Pancreas (tissue), 10 donors: ENCODE results near the gene OPRM1. TPM values are rescaled to one million over a fixed set of nuclear protein-coding genes. Genes with fewer than 3 reads are reported as not detected.

Source experiments
- ATAC-seq, 4 donors: fragments of 200-7000 bp; cut with Tn5 transposase; one replicate each; pipeline versions ENCODE4 v1.8.0 to v1.9.1; 2020; ENCODE audit warnings: mild to moderate bottlenecking in 4 of 4, moderate library complexity in 4 of 4
- DNase-seq, 6 donors: peaks; one replicate each; pipeline ENCODE4 v3.0.0-alpha.2; 2020
- FAIRE-seq: peaks from 2 replicates; lab custom pipeline; 2012; peaks lifted over from hg19 to GRCh38; lab: Jason Lieb, UNC
- H3K27ac ChIP-seq, 4 donors: fragments of 200-600 bp; sonication (generic); 1 replicate in 3 of 4; 2 replicates in 1 of 4; pipeline versions ENCODE4 v1.5.0 to v1.8.0; 2020
- H3K27me3 ChIP-seq, 4 donors: fragments of 200-600 bp; one replicate each; pipeline ENCODE4 v1.8.0; 2021
- H3K36me3 ChIP-seq, 3 donors: fragments of 200-600 bp; sonication (generic) in 1 of 3; one replicate each; pipeline versions ENCODE4 v1.5.0 to v1.8.0; 2020 to 2021
- H3K4me1 ChIP-seq, 3 donors: fragments of 200-600 bp; one replicate each; pipeline ENCODE4 v1.8.0; 2021
- H3K4me3 ChIP-seq, 4 donors: fragments of 200-600 bp; sonication (generic) in 2 of 4; one replicate each; pipeline versions ENCODE4 v1.5.0 to v1.8.0; 2020 to 2021
- H3K9me3 ChIP-seq, 4 donors: fragments of 200-600 bp; one replicate each; pipeline ENCODE4 v1.8.0; 2021
- WGBS, 2 donors: extraction: QIAGEN DNeasy Blood & Tissue Kit; methylation state at CpG; one replicate each; pipeline ENCODE4 v1.1.7; 2013; 5-methylcytosine and 5-hydroxymethylcytosine counted together
- intact Hi-C, 3 donors: fragments of 100-400 bp; cut with DNase I; formaldehyde crosslinking; loops; one replicate each; pipeline versions ENCODE4 v1.11.1 to v1.14.2; 2022
- polyA plus RNA-seq, 2 donors: library from polyadenylated mRNA; stranded (reverse); fragments of 200-250 nt; gene quantifications; one replicate each; pipeline ENCODE4 v1.2.3, GENCODE V29; 2013
- total RNA-seq, 6 donors: library from RNA; stranded (reverse); fragmentation: NEBNext Ultra II Directional in 4 of 6; extraction: Animal tissue kit (Norgen Biotek cat#: 25700) in 4 of 6; gene quantifications; one replicate each; pipeline versions ENCODE4 v1.2.1 to v1.2.4, GENCODE V29; 2021 to 2023
- TF ChIP-seq, protein P1 (sequence below), 4 donors: fragments of 200-600 bp; sonication (generic) in 3 of 4; IDR thresholded peaks; one replicate each; pipeline versions ENCODE4 v1.5.0 to v1.8.0; 2021; ENCODE audit warnings: antibody characterized with exemption in 4 of 4
- donor health status: healthy with polysubstance abuse.
- donor health status: DM: no; HTN: no; CAD: no; lungs with moderate emphysema.
- donor health status: DM: no; HTN: no; CAD: no.
- donor health status: control.
- donor health status: control.
- donor health status: Bipolar disorder and iron deficiency.
- donor health status: DM: yes; HTN: yes; CAD: no.
- donor health status: DM: no; HTN: no; CAD: no.
- donor health status: DM: no; HTN: no; CAD: no.
- donor health status: DM: yes; HTN: yes; CAD: no.

OPRM1 gene
- total and polyA plus RNA-seq, 8 donors, result 0.05 TPM; not detected in 7

- intact Hi-C loops, result loop anchor here in 2 of 3 donors (5.0 to 10.0 kb wide), 2 partner anchors 120 to 122 kb away; no protein-coding TSS in a partner anchor
- TF ChIP-seq, protein P1, sequence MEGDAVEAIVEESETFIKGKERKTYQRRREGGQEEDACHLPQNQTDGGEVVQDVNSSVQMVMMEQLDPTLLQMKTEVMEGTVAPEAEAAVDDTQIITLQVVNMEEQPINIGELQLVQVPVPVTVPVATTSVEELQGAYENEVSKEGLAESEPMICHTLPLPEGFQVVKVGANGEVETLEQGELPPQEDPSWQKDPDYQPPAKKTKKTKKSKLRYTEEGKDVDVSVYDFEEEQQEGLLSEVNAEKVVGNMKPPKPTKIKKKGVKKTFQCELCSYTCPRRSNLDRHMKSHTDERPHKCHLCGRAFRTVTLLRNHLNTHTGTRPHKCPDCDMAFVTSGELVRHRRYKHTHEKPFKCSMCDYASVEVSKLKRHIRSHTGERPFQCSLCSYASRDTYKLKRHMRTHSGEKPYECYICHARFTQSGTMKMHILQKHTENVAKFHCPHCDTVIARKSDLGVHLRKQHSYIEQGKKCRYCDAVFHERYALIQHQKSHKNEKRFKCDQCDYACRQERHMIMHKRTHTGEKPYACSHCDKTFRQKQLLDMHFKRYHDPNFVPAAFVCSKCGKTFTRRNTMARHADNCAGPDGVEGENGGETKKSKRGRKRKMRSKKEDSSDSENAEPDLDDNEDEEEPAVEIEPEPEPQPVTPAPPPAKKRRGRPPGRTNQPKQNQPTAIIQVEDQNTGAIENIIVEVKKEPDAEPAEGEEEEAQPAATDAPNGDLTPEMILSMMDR (IDR thresholded peaks at IDR 0.05), result peak; percentile 22 to 49 (median 38)
- Histone ChIP-seq H3K36me3 (no peaks in the 10 kb centered on the region), H3K4me1 (peaks cover 0 to 5% (median 0%) of the 10 kb centered on the region in 3 donors), H3K27me3 (no peaks in the 10 kb centered on the region), H3K4me3 (peak overlapping the region in 1 of 4 donors; percentile 24), H3K27ac (no peak overlapping the region), H3K9me3 (no peaks in the 10 kb centered on the region)
- WGBS, 2 donors, result 24 to 31% methylated on average over 11 of the region's 11 CpGs
- peak; percentile 66 to 90 (median 81) for ATAC-seq
- peak; percentile 95 for FAIRE-seq
- no peak for DNase-seq
Measured at GRCh38 chr6:154276810-154277628, 238.0 kb downstream of the OPRM1 start.

DNA sequence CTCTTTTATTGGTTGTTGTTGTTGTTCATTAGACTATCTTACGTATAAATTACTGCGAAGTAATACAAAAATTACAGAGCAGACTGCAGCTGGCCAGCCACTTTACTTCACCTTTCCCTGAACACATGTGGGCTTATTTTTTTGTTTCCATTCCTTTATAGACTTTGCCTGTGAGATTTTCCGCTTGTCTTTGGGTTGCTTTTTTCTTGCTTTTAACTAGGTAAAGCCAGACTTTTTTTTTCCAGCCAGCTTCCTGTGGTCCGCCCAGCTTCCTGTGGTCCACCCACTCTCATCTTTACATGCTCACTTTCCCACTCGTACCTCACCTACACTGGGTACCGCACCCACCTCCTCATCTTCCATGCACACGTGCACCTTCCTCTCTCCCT, 238.6 kb downstream of the OPRM1 start:
- intact Hi-C loops, result loop anchor here in 2 of 3 donors (5.0 to 10.0 kb wide), 2 partner anchors 120 to 123 kb away; no protein-coding TSS in a partner anchor
- WGBS, 2 donors, result 60 to 61% methylated on average over 7 of the region's 7 CpGs
- Histone ChIP-seq H3K9me3 (no peaks in the 10 kb centered on the region), H3K4me1 (peaks cover 0 to 5% (median 0%) of the 10 kb centered on the region in 3 donors), H3K27ac (no peak overlapping the region), H3K4me3 (peak overlapping the region in 1 of 4 donors; percentile 24), H3K36me3 (no peaks in the 10 kb centered on the region), H3K27me3 (no peaks in the 10 kb centered on the region)
- ATAC-seq (no peak), FAIRE-seq (no peak), DNase-seq (no peak)
- TF ChIP-seq, protein P1 (IDR thresholded peaks at IDR 0.05), result peak in 1 of 4 donors; percentile 4

DNA sequence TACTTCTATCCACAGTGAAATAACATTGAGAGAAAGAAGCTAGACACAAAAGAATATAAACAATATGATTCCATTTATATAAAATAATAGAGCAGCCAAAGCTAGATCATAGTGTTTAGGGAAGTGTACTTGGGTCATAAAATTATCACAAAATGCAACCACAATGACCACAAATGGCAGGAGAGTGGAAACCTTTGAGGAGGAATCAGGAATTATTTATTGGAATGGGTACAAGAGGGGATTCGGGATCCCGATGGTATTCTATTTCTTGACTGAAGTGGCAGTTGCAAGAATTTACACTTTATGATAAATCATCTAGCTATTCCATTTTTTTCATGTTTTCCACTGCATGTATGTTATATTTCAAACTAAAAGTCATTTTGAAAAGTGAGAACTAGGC, 241.5 kb downstream of the OPRM1 start:
- TF ChIP-seq, protein P1 (IDR thresholded peaks at IDR 0.05), result no peak

GRCh38 chr6:154284313-154284853, 245.3 kb downstream of the OPRM1 start:
- Histone ChIP-seq H3K27ac (no peak overlapping the region), H3K36me3 (no peaks in the 10 kb centered on the region), H3K4me1 (no peaks in the 10 kb centered on the region), H3K4me3 (no peak overlapping the region), H3K27me3 (no peaks in the 10 kb centered on the region), H3K9me3 (no peaks in the 10 kb centered on the region)
- intact Hi-C loops, result no loop called here
- TF ChIP-seq, protein P1 (IDR thresholded peaks at IDR 0.05), result no peak
- no peak for DNase-seq
- ATAC-seq, result no peak
- no peak for FAIRE-seq
- WGBS, 2 donors, result 90 to 93% methylated on average over 7 of the region's 7 CpGs

More for the DNA sequence above, 241.5 kb downstream of the OPRM1 start:
- no peak for ATAC-seq
- H3K27ac ChIP-seq, result no peak overlapping the region
- peaks cover 0 to 5% (median 0%) of the 10 kb centered on the region in 3 donors for H3K4me1 ChIP-seq
- no peaks in the 10 kb centered on the region for H3K9me3 ChIP-seq
- intact Hi-C loops, result no loop called here
- FAIRE-seq, result no peak
- WGBS, 2 donors, result 77 to 93% methylated on average over 2 of the region's 2 CpGs
- no peak for DNase-seq
- no peak overlapping the region for H3K4me3 ChIP-seq
- H3K36me3 ChIP-seq, result no peaks in the 10 kb centered on the region
- no peaks in the 10 kb centered on the region for H3K27me3 ChIP-seq
